Astrocyte (in vitro differentiated cells and primary cell): ENCODE data around the gene EP400. TPM values are rescaled to one million over a fixed set of nuclear protein-coding genes. Genes with fewer than 3 reads are reported as not detected.

Source experiments
- DNase-seq: peaks from one replicate; pipeline ENCODE4 v3.0.0-alpha.2; 2010; ENCODE audit warnings: low read depth
- FAIRE-seq: peaks from 2 replicates; lab custom pipeline; 2011; peaks lifted over from hg19 to GRCh38; lab: Jason Lieb, UNC
- H2AFZ ChIP-seq: 2 replicates; pipeline ENCODE4 v1.6.0; 2012; ENCODE audit warnings: low read depth, low read length, inconsistent platforms
- H3K27ac ChIP-seq: 2 replicates; pipeline ENCODE4 v1.5.1; 2011; ENCODE audit warnings: low read depth, low read length, inconsistent platforms
- H3K27me3 ChIP-seq: 2 replicates; pipeline ENCODE4 v1.6.0; 2011; ENCODE audit warnings: low read length, inconsistent platforms; ENCODE audit not compliant: insufficient read depth
- H3K36me3 ChIP-seq: 2 replicates; pipeline ENCODE4 v1.5.1; 2011; ENCODE audit warnings: low read length, inconsistent platforms; ENCODE audit not compliant: insufficient read depth
- H3K4me1 ChIP-seq: 2 replicates; pipeline ENCODE4 v1.5.1; 2011; ENCODE audit warnings: low read length, inconsistent platforms; ENCODE audit not compliant: insufficient read depth
- H3K4me2 ChIP-seq: 2 replicates; pipeline ENCODE4 v1.6.0; 2012; ENCODE audit warnings: low read length, inconsistent platforms
- H3K4me3 ChIP-seq: 2 replicates; pipeline ENCODE4 v1.5.1; 2011; ENCODE audit warnings: low read depth, mild to moderate bottlenecking, low read length, inconsistent platforms; ENCODE audit not compliant: insufficient read depth
- H3K79me2 ChIP-seq: 2 replicates; pipeline ENCODE4 v1.6.0; 2012; ENCODE audit warnings: mild to moderate bottlenecking, low read length, inconsistent platforms; ENCODE audit not compliant: insufficient read depth
- H3K9ac ChIP-seq: 2 replicates; pipeline ENCODE4 v1.6.0; 2012; ENCODE audit warnings: mild to moderate bottlenecking, low read length, inconsistent platforms
- H3K9me3 ChIP-seq: 2 replicates; pipeline ENCODE4 v1.5.1; 2012; ENCODE audit warnings: low read depth, mild to moderate bottlenecking, low read length, inconsistent platforms; ENCODE audit not compliant: insufficient read depth
- H4K20me1 ChIP-seq: 2 replicates; pipeline ENCODE4 v1.6.0; 2012; ENCODE audit warnings: low read length, inconsistent platforms; ENCODE audit not compliant: insufficient read depth
- H3K27ac Mint-ChIP-seq: one replicate; pipeline ENCODE4 v1.8.0; 2021; ENCODE audit warnings: mild to moderate bottlenecking, mixed read lengths; ENCODE audit not compliant: unreplicated experiment
- H3K27me3 Mint-ChIP-seq: one replicate; pipeline ENCODE4 v1.8.0; 2021; ENCODE audit warnings: low read depth, mixed read lengths; ENCODE audit not compliant: unreplicated experiment
- H3K36me3 Mint-ChIP-seq: one replicate; pipeline ENCODE4 v1.8.0; 2021; ENCODE audit warnings: low read depth, mixed read lengths; ENCODE audit not compliant: unreplicated experiment
- H3K4me1 Mint-ChIP-seq: one replicate; pipeline ENCODE4 v1.8.0; 2021; ENCODE audit warnings: low read depth, mixed read lengths; ENCODE audit not compliant: unreplicated experiment
- H3K4me3 Mint-ChIP-seq: one replicate; pipeline ENCODE4 v1.8.0; 2021; ENCODE audit warnings: mild to moderate bottlenecking, moderate library complexity, mixed read lengths; ENCODE audit not compliant: unreplicated experiment
- H3K9me3 Mint-ChIP-seq: one replicate; pipeline ENCODE4 v1.8.0; 2021; ENCODE audit warnings: mild to moderate bottlenecking, mixed read lengths; ENCODE audit not compliant: unreplicated experiment
- EZH2 ChIP-seq: IDR thresholded peaks from 2 replicates; pipeline ENCODE4 v1.6.1; 2012; ENCODE audit warnings: mild to moderate bottlenecking, low read length, inconsistent platforms; ENCODE audit not compliant: insufficient read depth
- total RNA-seq: library from RNA; stranded (reverse); gene quantifications from 2 replicates; pipeline ENCODE4 v1.2.1, GENCODE V29; 2021
- TF ChIP-seq, protein P1 (sequence below): IDR thresholded peaks from 2 replicates; pipeline ENCODE4 v1.5.1; 2011; ENCODE audit warnings: low read depth, mild to moderate bottlenecking, inconsistent platforms, low read length, moderate library complexity; ENCODE audit not compliant: insufficient read depth

The EP400 gene
- total RNA-seq, 1 donor from 2014 or later, result 39.8 TPM

DNA sequence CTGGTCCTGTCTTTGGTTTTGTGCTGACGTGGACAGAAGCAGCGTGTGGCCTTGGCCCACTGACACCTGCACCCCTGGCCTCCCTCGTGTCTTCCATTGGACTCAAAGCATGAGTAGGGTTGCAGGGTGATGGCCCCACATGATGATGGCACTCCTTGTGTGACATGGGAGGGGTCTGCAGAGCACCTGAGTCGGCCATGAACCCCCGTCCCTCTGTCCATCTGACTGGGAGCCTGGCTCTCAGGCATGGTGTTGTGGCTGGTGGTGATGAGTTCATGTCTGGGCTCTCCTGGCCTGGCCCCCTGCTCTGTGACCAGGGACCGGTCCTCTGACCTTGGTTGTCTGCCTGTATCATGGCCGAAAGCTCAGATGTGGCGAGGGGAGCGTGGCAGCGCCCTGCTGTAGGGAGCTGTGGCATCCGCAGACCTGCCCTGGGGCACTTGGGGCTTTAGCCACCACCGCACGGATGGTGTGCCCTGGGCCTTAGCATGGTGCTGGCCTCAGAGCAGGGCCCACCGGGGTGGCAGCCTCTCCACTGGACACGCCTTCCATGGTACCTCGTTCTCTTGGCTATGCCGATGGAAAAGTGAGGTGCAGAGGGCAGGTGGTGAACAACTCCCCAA lies 38.6 kb upstream of the EP400 start:
- H3K9me3 ChIP-seq, result no peaks in the 10 kb centered on the region
- no peak overlapping the region for H3K27ac Mint-ChIP-seq
- TF ChIP-seq EZH2, result no peak
- TF ChIP-seq, protein P1, sequence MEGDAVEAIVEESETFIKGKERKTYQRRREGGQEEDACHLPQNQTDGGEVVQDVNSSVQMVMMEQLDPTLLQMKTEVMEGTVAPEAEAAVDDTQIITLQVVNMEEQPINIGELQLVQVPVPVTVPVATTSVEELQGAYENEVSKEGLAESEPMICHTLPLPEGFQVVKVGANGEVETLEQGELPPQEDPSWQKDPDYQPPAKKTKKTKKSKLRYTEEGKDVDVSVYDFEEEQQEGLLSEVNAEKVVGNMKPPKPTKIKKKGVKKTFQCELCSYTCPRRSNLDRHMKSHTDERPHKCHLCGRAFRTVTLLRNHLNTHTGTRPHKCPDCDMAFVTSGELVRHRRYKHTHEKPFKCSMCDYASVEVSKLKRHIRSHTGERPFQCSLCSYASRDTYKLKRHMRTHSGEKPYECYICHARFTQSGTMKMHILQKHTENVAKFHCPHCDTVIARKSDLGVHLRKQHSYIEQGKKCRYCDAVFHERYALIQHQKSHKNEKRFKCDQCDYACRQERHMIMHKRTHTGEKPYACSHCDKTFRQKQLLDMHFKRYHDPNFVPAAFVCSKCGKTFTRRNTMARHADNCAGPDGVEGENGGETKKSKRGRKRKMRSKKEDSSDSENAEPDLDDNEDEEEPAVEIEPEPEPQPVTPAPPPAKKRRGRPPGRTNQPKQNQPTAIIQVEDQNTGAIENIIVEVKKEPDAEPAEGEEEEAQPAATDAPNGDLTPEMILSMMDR, result no peak
- peaks cover 21% of the 10 kb centered on the region for H3K4me1 ChIP-seq
- no peak overlapping the region for H3K9ac ChIP-seq
- H4K20me1 ChIP-seq, result peaks cover 25% of the 10 kb centered on the region
- H3K27me3 ChIP-seq, result no peaks in the 10 kb centered on the region
- H3K36me3 ChIP-seq, result no peaks in the 10 kb centered on the region
- H3K9me3 Mint-ChIP-seq, result no peaks in the 10 kb centered on the region
- H3K4me3 ChIP-seq, result no peak overlapping the region
- H3K4me3 Mint-ChIP-seq, result no peak overlapping the region
- no peaks in the 10 kb centered on the region for H3K27me3 Mint-ChIP-seq
- DNase-seq (no peak), FAIRE-seq (no peak)
- no peak overlapping the region for H2AFZ ChIP-seq
- H3K79me2 ChIP-seq, result peaks cover 5% of the 10 kb centered on the region
- peaks cover 8% of the 10 kb centered on the region for H3K36me3 Mint-ChIP-seq
- peaks cover 12% of the 10 kb centered on the region for H3K4me1 Mint-ChIP-seq
- H3K27ac ChIP-seq, result no peak overlapping the region
- no peak overlapping the region for H3K4me2 ChIP-seq

DNA sequence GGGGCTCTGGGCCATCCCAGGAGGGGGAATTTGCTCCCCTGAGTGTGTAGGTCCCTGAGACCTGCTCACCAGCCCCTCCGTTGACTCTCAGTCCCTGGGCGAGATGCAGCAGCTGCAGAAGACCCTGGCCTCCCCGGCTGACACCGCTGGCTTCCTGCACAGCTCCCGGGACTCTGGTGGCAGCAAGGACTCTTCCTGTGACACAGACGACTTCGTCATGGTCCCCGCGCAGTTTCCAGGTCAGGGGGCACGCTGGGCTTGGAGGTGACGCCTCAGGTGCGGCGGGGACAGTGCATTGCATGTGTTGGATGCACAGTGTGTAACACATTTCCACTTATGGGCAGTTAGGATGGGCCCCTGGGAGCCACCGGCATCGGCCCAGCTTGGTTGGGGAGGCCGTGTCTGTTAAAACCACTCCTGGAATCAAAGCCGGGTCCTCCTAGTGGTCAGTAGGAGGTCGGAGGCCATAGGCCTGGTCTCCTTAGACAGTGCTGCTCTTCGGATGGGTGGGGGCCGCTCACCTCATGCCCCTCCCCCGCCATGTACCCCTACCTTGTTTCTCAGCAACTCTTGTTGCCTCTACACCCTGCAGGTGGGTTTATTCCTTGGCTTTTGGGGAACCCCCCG lies 37.8 kb upstream of the EP400 start:
- H3K9me3 Mint-ChIP-seq, result no peaks in the 10 kb centered on the region
- H3K36me3 ChIP-seq, result no peaks in the 10 kb centered on the region
- H3K4me1 Mint-ChIP-seq, result peaks cover 12% of the 10 kb centered on the region
- FAIRE-seq, result no peak
- no peaks in the 10 kb centered on the region for H3K9me3 ChIP-seq
- H3K9ac ChIP-seq, result no peak overlapping the region
- no peak for TF ChIP-seq EZH2
- TF ChIP-seq, protein P1, result no peak
- H3K27ac ChIP-seq, result peak overlapping the region; percentile 9
- H2AFZ ChIP-seq, result no peak overlapping the region
- H3K4me3 Mint-ChIP-seq, result peak overlapping the region; percentile 34
- no peaks in the 10 kb centered on the region for H3K27me3 ChIP-seq
- H3K36me3 Mint-ChIP-seq, result peaks cover 8% of the 10 kb centered on the region
- peak overlapping the region; percentile 53 for H3K27ac Mint-ChIP-seq
- peaks cover 23% of the 10 kb centered on the region for H4K20me1 ChIP-seq
- no peaks in the 10 kb centered on the region for H3K27me3 Mint-ChIP-seq
- no peak overlapping the region for H3K4me3 ChIP-seq
- no peaks in the 10 kb centered on the region for H3K79me2 ChIP-seq
- H3K4me1 ChIP-seq, result peaks cover 21% of the 10 kb centered on the region
- H3K4me2 ChIP-seq, result peak overlapping the region; percentile 68
- no peak for DNase-seq
